HG03354 (cell line): ENCODE data around the gene PFKFB2.

Source experiments
- ATAC-seq: cut with Tn5 transposase; IDR thresholded peaks from one replicate; pipeline ENCODE4 v1.9.1; 2021; ENCODE audit warnings: mild to moderate bottlenecking; ENCODE audit not compliant: unreplicated experiment, poor library complexity, severe bottlenecking

Gene PFKFB2

DNA sequence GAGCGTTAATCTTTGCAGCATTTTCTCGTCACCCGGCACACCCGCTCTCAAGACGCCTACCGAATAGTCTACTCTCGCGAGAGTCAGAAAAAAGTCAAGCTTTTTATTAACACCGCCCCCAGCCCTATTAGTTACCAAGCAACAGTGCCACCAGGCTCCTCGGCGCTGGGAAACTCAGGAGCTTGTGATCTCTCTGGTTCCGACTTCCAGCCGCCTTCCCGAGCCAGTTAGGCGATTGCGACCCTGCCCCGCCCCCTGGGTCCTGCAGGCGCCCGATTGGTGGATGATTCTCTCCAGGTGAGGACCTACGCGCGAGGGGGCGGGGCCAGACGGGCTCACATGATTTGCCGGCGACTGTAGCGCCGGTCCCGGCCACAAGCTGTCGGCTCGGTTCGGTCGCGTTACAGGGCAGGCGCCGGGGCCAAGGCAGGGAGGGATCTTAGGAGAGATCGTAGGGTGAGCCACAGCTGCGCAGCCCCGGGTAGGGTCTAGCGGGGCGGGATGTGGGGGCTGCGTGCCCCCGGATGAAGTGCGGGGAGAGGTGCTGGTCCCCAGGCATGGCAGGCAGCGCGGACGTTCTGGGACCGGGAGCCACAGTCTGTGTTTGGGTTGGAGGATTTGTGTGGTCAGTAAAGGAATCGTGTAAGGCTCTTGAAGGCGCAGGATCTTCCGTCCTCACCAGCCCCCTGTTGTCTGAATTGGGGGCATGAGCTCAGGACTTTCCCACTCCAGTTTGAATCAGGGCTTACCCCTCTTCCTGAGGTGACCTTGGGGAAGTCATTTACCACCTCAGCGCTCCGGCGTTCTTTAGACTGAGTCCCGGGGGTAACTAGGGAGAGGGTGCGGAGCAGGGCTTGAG lies at the start of gene PFKFB2:
TSS of gene PFKFB2 (plus strand) at position 365 of the 859 bp plus-strand sequence. CDS start 1,443 bp downstream, outside the sequence.
- ATAC-seq = peak; percentile 83

DNA sequence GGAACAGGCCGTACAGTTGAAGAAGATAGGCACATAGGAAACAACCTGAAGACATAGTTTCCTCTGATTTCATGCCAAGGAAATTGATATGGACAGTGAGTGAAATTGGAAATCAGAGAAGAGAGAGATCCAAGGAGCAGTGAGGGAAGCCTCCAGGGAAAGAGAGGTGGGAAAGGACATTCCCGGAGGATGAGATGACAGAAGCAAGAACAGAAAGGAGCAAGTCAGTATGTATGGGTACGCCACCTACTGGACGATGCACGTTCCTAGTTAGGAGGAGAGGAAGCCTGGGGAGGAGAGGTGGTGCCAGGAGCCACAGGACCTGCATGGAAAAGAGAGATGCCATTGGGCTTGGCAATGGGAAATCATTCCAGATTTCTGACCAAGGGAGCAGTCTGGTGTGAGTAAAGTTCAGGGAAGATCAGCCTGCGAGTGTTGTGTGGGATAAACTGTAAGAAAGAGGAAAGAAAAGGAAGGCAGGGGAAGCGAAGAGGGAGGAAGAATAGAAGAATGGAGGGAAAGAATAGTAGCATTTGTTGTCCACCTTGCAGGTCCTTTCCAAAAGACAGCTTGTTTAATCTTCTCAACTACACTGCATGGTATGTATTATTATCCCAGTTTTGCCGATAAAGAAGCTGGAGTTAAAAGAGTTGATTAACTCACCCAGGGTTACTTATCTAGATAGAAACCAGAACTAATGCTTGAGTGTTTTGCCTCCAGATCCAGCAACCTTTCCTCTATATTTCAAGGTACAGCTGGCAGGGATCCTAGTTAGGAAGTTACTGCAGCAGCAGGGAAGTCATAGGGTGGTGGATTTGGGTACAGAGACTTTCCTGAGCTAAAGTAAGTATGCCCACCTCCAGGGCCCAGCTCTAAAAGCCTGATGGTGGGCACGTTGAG lies 47.9 kb upstream of the PFKFB2 start:
- peak; percentile 54 for ATAC-seq

DNA sequence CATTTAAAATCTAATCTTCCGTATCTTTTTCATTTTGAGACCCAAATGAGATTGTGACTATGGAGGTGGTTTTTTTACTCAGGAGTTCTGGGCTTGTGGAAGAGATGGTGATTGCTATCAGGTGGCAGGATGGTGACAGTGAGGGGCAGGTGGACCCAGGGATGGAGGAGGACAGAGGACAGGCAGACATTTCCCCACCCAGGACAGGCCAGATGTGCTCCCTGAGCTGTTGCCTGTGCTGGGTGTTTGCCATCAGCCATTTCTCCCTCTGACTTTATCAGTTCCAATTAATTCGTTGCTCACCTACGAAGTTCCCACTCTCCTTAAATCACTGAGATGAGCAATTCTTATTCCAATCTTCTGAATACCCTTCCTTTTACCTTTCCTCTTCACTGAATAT lies 47.0 kb upstream of the PFKFB2 start:
- ATAC-seq = no peak

DNA sequence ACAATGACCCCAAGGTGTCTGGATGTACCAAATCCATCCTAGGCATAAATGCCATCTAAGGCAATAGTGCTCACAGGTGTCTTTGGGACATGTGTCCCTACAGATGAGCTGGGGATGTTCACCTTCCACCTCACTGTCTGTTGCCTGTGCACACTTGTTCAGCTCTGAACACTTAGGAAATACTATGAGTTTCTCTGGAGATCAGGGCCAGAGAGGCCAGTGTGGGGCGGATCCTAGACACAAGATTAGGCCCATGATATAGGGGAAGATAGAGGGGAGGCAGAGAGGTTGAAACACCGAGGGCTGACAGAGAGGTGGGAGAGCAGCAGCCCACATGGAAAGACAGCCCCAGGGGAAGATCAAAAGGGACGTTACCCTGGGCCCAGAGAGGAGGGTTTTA lies 46.2 kb upstream of the PFKFB2 start:
- no peak for ATAC-seq

DNA sequence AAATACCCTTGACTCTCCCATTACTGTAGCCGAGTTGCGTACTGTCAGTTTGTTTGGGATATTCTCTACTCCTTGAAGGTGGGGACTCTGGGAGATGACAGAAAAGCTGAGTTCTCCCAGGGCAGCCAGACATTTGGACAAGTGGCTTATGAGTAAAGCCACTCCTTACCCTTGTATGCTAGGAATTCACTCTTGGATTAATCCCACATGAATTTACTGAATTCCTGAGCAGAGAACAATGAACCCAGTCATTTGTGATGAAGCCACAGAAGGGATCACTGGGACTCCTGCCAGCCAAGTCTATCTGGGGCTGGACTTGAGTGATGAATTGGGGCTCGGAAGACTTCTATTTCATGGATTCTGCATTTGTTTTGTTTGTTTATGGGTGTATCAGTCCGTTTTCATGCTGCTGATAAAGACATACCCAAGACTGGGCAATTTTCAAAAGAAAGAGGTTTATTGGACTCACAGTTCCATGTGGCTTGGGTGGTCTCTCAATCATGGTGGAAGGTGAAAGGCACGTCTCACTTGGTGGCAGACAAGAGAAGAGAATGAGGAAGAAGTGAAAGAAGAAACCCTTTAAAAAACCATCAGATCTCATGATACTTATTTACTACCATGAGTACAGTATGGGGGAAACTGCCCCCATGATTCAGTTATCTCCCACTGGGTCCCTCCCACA lies 45.6 kb upstream of the PFKFB2 start:
- ATAC-seq = no peak

DNA sequence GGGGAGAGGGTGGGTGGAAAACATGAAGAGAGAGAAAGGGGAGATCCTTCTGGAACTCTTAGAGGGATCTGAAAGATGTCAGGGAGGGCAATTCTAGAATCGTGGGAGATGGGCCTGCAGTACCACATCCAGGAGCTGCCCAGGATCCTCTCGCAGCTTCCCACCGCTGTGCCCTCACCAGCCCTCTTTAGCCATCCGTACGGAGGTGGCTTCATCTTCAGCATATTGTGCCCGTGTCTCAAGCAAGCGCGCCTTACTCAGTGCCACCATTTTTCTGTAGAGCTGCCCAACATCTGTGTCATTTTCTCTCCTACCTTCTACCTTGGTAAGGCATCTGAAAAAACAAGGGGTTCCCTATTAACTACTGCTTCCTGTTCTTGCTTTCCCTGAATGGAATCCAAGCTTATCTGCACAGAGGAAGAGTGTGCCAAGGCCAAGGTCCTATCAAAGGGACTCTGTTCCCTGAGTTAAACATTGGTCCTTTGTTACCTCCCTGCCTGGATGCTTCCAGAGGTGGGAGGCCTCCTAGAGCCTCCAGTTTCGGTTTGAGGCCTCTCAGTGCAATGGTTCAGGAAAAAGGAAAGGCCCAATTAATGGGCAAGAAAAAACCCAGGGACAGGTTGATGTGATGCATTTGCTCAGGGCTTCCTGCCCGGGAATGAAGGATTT lies 43.8 kb upstream of the PFKFB2 start:
- ATAC-seq = no peak

DNA sequence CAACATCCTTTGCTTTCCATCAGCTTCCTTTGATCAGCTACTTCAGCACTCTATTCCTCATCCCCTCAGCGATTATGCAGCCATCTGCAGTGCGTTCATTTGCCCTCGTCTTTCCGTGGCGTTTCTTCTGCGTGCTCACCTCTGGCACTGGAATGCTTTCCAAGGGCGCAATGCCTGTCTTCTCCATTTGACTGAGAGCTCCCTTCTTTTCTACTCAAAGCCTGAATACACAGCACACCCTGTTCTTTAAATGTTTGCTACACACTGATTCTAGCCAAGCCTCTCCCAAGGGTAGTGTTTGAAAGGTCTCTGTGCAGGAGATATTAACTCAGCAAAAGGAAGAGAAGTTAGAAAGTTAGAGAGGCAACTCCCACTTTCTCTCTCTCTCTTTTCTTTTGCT lies 43.1 kb upstream of the PFKFB2 start:
- no peak for ATAC-seq

DNA sequence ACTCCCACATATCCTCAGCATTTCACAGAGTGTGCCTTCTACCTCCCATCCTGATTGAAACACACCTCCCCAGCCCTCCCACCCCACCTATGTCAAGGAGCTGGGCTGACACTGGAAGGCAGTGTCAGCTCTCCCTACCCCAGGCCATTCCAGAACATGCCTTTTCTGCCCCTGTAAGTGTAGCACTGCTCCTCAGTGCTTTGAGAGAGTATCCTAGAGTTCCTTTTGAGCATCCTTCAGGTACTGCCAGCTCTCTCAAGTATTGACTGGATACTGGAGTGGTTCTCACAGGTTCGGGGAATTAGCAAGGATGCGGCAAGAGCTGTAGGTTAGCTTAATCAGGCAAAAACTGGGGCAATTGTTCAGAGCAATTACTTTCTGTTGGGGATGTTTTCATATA lies 42.3 kb upstream of the PFKFB2 start:
- no peak for ATAC-seq

DNA sequence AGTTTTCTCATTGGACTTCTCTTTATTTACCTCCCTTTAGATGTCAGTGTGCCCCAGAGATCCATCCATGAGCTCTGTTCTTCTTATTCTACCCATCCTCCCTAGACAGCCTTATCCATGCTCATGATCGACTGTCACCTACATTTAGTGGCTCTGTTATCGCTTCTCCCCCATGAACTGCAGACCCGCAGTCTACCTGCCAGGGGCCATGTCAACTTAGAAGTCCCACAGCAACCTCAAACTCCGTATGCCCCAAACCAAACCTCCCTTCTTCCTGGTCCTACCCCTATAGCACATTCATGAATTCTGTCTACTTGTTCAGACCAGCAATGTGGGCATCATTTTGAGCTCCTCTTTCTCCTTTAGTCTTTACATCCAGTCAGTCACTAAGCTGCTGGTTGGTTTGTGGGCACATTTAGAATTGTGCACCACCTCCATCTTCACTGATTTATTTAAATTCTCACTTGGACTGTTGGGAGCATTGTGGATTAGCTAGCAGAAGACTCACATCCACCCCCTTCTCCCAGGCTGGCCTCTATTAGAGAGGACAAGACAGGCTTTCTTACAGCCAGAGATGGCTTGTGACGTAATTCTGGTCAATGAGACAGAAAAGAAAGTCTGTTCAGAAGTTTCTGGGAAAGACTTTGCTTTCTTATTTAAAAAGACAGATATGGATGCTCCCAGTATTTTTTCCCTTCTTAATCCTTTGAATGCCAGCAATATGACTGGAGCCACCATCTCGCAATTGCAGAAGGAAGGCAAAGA lies 39.6 kb upstream of the PFKFB2 start:
- no peak for ATAC-seq

DNA sequence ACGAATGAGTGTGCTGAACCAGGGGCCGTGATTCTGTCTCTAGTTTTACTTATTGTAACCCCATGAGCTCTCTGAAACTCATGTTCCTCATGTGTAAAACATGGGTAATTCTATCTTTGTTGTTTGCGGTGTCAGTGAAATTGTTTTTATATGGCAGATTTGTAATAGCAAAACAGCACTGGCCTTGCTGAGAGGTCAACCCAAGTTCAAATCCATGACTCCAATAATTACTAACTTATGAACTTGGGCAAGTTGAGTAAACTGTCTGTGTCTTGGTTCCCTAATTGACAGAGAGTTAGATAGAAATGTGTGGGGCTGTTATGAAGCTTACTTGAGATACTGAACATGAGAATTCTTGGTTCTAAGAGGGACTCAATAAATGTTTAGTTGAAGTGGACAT lies 38.3 kb upstream of the PFKFB2 start:
- no peak for ATAC-seq

DNA sequence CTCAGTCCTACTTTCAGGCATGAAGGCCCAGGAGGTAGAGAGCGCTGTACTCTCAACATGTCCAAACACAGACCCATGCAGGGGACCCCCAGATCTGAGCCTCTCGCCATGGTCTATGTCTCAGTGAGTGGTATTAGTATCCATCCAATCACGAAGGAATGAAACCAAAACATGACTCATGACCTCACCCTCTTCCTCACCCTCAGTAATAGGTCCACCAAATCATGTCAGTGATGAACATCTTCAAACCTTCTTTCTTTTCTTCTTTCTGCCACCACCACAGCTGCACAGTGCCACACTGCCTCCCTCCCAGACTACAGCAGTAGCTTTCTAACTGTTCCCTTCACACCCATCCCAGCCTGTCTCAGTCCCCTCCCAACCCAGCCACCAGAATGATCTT lies 37.3 kb upstream of the PFKFB2 start:
- ATAC-seq = no peak

DNA sequence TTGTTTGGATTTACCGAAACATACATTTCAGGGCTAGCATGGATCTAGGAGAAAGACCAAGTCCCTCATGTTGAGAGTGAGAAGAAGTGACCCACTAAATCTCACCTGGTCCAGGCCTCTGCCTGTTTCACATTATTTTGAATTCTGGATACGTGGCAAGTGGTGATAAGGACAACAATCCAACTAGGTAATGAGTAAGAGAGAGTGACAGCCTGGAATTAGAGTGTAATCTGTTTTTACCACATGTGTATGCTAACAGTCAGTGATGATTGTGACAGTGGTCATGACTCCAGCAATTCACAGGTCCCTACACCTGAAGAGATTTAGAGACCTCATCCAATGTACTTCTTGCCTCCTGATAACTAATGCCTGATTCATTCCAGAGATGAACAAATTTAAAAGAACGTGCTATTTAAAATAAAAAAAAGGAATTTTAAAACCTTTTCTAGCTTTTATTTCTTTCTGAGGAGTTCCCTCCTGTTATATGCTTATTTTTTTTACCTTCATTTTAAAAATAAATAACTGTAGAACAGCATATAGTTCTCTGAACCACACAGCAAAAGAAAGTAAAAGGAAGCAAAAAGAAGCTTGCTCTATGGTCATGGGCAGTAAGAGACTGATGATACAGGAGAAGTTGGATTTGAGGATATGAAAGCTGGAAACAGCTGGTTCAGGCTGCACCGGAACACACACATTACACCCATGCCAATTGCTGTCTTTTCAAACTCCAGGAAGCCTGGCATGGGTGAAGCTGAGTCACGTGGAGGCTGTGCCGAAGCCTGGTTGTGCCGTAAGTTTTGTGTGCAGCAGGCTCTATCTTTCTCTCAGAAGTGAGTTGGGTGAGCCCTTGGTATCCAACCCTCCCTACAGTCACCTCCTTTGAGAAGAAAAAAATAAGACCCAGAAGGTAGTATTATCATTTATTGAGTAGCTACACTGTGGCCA lies 35.2 kb upstream of the PFKFB2 start:
- ATAC-seq = no peak

DNA sequence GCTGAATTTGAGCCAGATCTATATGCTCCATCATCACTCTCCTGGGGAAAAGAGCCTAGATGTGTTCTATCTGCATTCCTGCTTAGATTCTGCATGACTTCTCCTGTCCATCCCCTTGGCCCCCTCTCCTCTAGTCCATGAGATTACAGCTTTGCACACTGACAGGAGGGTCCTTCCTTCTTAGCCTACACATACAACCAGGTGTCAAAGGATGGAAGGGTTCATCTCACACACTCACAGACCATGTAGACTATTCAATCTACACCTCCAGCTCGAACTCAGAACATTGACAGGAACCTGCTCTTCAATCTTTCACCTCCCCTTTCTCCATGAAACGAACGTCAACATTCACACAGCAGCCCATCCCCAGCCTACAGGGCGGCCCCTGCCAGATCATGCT lies 34.4 kb upstream of the PFKFB2 start:
- no peak for ATAC-seq

DNA sequence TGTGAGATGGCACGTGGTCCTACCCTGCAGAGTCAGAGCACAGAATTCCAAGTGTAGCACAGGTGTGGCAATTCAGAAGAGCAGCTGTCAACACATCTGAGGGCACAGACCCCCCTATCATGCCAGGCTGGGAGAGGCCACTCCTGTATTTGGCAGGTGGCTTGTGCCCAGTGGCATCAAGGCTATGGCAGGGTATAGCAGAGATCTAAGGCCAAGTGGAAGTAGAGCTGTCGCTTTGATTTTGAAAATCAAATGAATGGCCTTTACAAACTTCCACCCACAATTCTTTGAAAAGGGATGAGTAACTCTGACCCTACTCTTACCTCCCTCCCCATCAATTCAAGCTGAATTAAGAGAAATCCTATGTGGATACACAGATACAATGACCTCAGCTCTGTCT lies 33.9 kb upstream of the PFKFB2 start:
- ATAC-seq = no peak

DNA sequence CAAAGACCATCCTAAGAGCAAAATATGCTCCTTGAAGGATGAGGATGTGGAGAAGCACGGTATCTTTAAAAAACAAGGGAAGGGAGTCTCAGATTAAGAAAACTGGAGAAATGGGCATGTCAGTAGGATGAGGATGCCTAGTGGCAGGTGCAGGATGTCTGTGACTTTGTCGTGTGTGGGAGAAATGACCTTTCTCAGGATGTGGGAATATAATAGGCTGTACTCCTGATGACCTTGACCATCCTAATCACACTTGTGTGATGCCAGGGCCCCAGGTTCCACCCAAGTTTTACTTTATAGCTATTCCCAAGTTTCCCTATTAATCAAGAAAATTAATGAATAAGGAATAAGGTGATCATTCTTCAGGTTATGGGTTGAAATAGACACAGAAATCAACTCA lies 33.4 kb upstream of the PFKFB2 start:
- no peak for ATAC-seq

DNA sequence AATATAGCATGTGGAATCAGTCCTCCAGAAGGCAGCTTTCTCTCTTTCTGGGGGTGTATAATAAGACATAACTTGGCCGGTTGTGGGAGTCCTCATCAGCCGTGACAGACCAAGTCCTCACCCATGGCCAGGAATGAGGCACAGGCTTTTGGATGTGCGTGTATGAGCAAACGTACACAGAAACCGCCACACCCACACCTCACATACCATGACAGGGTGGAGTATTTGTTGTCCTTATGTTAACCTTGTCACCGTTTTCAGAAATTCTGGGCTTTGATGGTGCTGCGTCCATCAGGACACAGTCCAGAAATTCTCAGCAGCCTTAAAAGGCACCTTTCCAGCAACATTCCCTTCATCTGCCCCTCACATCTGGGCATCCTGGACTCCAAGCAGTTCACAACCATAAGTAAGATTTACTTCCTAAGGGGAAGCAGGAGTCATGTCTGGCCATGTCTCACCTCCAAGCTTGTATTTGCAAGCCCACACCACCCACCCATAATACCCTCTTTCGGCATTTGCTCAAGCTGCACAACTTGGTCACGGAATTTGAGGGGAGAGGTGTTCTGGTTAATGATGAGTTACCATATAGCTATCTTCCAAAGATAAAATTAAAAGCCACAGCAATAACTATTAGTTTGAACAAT lies 32.9 kb upstream of the PFKFB2 start:
- ATAC-seq = no peak

DNA sequence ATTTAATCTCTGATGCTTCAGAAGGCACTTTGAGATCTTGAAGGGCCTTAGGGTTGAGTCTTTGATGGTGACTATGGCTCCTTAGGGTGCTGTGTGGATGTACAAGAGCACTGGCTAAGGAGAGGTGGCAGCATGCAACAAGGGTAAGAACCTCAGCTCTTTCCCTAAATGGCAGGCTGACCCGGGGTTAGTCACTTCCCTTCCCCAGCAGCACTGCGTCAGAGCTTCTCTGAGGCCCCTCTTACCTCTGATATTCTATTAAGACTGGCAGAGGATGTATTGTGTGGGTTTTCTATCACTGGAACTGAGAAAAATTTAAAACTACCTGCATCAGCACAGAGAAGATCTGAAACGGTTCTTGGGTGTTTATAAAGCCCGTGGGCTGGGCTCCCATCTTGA lies 32.4 kb upstream of the PFKFB2 start:
- ATAC-seq = no peak
